GM19043 (cell line): Measurements from ENCODE around the gene MAP4K3.
A peak's percentile ranks its signal among the peaks of the same experiment; 100 is the strongest.

Source experiments
- ATAC-seq: cut with Tn5 transposase; IDR thresholded peaks from one replicate; pipeline ENCODE4 v1.9.1; 2021; ENCODE audit warnings: low read depth; ENCODE audit not compliant: unreplicated experiment

The MAP4K3 gene

GRCh38 chr2:39436592-39437521 lies at the start of gene MAP4K3:
Gene MAP4K3 (minus strand): TSS chr2:39437285. CDS start chr2:39436987, 298 bp downstream.
- ATAC-seq = peak; percentile 70

DNA sequence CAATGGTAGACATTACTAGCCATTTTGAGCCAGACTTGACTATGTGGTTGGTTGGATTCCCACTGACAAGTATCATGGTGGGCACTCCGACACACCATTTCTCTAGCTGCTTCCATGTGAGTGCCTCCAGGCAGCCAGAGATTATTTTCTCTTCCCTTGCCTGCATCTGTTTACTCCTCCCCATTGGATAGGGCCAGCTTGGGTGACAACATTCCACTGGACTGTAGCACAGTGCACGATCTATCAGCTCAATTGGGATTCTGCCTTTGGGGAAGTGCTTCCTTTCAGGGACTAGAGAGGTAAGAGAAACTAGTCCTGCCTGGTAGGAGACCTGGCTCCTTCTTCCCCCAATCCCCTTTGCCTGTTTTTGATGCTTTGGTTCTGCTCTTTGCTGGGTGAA lies 49.0 kb upstream of the MAP4K3 start:
- ATAC-seq = no peak

DNA sequence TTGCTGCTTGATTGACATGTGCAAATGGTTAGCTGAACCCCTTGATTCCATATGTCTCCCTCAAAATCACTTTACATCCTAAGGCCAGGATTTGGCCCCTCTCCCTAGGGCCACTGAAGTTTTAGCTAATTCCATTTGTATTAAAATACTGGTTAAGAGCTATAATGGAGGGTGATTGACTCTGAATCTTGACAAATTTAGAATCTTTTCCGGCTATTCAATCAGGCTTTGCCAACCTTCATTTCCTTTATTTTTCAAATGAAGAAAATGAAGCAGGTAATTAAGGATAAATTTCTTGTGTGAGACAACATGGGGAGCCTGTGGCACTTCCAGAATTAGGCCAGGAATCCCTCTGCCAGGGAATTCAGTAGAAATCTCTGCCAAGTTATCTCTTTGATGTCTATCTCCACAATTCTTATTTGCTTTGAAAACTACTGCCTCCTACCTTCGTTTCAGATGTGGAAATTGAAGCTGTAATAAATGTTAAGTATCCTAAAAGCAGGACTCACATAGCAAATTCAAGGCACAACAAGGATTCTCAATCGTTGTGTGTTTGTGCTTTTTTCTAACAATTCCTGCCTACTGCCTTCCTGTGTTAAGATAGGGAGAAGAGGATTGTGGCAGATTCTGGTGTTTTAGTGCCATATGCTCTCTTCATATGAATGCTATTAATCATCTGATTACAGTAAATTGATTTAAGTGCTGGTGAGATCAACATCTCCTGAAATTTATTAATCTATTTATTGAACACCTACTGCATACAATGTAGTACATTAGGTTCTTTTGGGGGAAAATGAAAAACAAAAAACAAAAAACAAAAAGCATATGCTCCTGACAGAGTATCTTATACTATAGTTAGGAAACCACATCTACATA lies 47.8 kb upstream of the MAP4K3 start:
- ATAC-seq = no peak

- no peak for ATAC-seq
These were observed 47.1 kb upstream of the MAP4K3 start for GRCh38 chr2:39484206-39484605.

DNA sequence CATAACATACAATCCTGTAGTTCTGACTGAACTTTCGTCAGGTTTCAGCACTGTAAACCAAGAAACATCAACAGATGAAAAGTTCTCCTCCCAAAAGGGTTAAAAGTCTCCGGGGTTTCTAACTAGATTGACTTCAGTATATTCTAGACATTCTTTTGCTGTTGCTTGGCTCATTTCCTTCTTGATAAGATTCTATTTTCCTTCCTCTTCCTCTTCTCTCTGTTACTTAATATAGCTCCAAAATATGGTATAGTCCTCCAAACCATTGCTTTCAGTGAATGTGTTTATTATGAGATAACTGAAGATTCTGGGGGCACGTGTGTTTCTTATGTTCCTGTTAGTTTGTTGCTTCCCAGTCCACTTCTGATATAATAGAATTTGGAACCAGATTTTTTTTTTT lies 46.4 kb upstream of the MAP4K3 start:
- no peak for ATAC-seq

GRCh38 chr2:39481611-39482010 lies 44.5 kb upstream of the MAP4K3 start:
- ATAC-seq = no peak

DNA sequence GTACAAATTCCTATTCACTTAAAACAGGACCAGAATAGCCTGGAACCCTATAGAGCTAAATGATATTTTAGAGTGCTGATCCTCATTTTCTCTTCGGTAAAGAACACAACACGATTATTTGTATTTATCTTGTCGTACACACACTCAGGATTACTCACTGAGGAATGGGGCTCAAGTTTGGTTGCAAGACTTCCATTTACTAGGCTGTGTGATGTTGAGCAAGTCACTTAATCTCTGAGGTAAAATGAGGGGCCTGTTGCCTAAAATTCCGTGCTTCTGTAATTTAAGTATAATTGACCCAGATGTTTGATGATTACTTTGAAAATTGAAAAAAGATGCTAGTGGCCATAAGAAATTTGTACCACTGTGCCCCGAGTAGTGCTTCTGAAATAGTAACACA lies 42.6 kb upstream of the MAP4K3 start:
- ATAC-seq = no peak

GRCh38 chr2:39479053-39479670 lies 42.1 kb upstream of the MAP4K3 start:
- no peak for ATAC-seq

DNA sequence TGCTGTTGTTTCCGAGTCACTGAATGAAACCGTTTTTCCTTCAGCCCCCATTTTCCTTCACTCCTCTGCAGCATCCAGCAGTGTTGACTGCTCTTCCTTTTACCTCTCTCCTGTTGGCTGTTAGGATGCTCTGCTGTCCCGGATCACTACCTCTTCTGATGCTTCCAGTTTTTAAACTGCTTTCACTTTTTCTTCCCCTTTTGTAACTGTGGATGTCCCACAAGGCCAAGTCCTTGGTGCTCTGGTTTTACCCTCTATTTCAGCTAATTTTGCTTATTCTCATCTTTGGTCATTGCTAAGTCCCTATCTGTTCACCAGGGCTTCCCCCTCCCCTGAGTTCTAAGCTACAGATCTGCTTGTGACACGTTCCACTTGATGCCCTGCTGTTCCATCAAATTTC lies 39.4 kb upstream of the MAP4K3 start:
- peak; percentile 87 for ATAC-seq

DNA sequence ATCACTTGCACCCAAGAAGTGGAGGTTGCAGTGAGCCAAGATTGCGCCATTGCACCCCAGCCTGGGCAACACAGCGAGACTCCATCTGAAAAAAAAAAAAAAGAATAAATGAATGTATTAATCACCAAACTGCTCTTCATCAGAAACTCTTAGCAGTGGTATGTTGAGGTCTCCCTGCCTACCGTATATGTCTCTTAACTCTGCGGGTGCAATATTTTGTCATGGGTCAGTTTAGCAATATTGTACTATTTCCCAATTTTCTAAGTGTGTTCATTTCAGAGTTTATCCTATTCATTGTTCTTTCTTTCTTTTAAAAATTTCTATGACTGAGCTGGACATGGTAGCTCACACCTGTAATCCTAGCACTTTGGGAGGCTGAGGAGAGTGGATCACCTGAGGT lies 37.9 kb upstream of the MAP4K3 start:
- no peak for ATAC-seq

- ATAC-seq = peak; percentile 38
These were observed 33.5 kb upstream of the MAP4K3 start for GRCh38 chr2:39470580-39470979.

GRCh38 chr2:39469807-39470206 lies 32.7 kb upstream of the MAP4K3 start:
- peak; percentile 86 for ATAC-seq

DNA sequence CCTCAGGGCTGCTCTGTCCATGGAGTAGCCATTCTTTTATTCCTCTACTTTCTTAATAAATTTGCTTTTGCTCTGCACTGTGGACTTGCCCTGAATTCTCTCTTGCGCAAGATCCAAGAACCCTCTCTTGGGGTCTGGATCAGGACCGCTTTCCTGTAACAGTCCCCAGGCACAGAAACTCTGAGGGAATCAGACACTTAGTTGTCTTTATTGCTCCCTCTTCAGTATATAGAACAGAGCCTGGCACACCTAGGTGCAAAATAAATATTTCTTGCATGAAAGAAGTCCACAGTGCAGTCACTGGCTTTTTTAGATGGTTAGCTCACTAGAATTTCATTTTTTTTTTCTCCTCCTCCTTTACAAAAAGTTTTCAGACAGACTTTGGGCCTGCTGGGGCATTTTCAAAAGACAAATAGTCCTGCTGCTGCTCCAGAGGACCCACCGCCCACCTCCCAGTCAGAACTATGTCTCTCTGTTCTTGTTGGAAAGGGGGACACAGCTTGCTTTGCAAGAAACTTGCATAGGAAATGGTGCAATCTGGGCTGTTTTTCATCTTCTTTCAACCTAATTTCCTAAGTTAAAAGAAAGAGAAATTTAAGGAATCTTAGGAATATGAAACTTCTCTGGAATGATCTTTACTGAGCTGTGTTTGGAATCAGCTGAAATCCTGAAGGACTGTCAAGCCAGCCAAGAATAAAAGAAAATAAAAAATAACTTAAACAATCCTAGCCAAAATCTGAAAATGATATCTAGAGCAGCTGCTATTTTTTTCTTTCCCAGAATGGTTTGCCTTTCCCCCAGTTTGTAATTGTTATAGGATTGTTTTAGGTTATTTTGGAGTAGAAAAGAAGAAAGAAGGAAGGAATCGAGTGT lies 31.7 kb upstream of the MAP4K3 start:
- ATAC-seq = no peak

DNA sequence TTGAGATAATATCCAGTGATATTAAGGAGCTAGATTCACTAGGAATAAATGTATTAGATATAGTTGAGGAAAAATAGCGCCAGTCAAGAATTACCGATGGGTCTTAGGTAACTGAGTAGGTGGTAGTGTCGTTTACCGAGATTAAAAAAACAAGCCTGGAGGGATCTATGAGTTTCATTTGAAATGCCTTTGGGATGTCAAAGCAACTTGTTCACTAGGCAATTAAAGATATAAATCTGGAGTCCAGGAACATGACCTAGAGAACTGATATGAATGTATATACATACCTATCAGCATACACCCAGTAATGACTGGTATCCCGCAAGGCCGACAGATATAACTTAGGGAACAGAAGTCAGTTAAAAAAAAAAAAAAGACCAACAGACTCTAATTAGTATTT lies 29.2 kb upstream of the MAP4K3 start:
- no peak for ATAC-seq

GRCh38 chr2:39464864-39465263 lies 27.8 kb upstream of the MAP4K3 start:
- ATAC-seq = no peak

DNA sequence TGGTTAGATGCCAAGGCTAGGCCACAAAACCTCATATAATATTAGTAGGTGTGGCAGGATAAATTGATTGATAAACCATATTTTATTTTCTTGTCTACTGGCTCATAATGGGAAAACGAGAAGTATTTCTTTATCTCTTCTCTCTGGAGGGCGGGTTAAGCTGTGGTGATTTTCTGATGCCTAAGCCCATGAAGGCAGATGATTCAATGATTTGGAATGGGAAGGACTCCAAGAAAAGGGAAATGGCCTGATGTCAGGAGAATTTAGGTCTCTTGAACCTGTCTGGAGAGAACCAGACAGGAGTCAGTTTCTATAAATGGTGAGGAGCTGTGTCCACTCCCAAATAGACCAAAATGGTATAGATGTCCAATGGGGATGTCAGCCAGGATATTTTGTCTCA lies 18.7 kb upstream of the MAP4K3 start:
- no peak for ATAC-seq

GRCh38 chr2:39452396-39452795 lies 15.3 kb upstream of the MAP4K3 start:
- ATAC-seq = no peak

DNA sequence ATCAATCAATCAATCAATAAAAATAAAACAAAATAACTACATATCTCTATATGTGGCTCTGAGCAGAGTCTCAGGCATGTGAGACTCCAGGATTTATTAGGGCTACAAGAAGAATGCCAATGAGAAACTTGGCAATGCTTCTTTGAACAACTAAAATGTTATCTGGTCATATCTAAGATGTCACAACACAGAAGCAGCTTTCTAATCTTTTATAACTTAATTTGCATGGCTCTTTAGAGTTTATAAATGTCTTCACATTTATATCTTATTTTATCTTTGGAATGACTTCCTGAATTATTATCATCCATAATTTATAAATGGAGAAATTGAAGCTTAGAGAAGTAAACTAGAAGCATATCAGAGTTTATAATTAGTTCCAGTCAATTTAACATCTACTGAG lies 14.9 kb upstream of the MAP4K3 start:
- no peak for ATAC-seq

DNA sequence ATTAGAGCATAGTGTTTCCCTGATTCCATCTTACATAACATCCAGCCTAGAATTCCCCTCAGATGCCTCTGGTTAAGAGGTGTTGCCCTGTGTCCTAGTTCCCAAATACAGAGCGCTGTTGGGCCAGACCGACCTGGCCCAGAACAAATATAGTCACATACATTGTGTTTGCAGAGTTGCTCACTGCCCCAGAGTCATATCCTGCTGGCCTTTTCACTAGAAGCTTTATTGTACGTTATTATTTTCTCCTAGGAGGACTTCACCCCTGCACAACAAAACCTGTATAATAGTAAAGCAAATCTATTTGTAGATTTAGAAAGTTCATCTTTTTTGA lies 11.1 kb upstream of the MAP4K3 start:
- no peak for ATAC-seq
